G401.6 (cell line): Measurements from ENCODE around the gene SLC6A8.
"Not testable (repeated sequence)": the region's sequence is repeated elsewhere in the genome, so short reads cannot be mapped to it uniquely, and the experiment has no call there.

Source experiments
- FAIRE-seq: peaks from 2 replicates; lab custom pipeline; 2012; peaks lifted over from hg19 to GRCh38; lab: Jason Lieb, UNC

The SLC6A8 gene

DNA sequence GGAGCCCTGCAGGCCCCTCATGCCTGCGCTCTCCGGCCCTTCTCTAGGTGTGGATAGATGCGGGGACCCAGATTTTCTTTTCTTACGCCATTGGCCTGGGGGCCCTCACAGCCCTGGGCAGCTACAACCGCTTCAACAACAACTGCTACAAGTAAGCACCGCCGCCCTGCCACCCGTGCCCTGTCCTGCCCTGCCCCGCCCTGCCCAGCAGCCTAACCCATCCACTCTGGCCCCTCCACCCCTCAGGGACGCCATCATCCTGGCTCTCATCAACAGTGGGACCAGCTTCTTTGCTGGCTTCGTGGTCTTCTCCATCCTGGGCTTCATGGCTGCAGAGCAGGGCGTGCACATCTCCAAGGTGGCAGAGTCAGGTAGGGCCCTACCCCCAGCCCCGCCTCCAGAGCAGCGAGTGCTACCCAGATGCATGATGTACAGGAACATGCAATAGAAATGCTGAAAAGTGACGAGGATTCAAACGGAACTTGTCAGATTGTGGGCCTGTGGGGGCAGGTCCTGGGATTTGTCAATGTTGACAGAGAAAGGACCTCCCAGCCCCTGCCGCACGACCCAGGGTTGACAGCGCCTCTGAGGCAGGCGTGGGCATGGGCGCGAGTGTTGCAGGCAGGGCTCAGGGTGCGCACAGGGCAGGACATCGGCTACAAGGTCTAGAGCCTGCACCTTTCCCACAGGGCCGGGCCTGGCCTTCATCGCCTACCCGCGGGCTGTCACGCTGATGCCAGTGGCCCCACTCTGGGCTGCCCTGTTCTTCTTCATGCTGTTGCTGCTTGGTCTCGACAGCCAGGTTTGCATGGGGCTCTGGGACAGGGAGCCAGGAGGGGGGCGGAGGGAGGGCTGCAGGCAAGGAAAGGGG lies 5.7 kb downstream of the SLC6A8 start:
- no peak for FAIRE-seq

DNA sequence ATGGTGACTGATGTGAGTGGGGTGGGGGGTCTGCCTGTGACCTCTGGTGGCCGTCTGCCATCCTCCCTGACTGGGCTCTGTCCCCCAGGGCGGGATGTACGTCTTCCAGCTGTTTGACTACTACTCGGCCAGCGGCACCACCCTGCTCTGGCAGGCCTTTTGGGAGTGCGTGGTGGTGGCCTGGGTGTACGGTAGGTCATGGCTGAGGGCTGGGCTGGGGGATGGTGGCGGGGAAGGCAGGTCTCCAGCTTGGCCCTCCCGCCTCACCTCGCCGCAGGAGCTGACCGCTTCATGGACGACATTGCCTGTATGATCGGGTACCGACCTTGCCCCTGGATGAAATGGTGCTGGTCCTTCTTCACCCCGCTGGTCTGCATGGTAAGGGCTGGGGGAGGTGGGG lies 6.5 kb downstream of the SLC6A8 start:
- not testable (repeated sequence) for FAIRE-seq

DNA sequence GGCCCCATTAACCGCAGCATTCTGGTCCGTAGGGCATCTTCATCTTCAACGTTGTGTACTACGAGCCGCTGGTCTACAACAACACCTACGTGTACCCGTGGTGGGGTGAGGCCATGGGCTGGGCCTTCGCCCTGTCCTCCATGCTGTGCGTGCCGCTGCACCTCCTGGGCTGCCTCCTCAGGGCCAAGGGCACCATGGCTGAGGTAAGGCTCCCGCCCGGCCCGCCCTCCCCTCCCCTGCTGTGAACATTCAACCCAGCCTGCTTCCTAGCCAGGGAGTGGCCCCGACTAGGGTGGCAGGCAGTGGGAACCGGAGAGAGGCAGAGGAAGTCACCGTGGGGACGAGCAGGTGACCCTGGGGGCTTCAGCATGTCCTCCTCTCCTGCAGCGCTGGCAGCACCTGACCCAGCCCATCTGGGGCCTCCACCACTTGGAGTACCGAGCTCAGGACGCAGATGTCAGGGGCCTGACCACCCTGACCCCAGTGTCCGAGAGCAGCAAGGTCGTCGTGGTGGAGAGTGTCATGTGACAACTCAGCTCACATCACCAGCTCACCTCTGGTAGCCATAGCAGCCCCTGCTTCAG lies 7.1 kb downstream of the SLC6A8 start:
- FAIRE-seq, result no peak

DNA sequence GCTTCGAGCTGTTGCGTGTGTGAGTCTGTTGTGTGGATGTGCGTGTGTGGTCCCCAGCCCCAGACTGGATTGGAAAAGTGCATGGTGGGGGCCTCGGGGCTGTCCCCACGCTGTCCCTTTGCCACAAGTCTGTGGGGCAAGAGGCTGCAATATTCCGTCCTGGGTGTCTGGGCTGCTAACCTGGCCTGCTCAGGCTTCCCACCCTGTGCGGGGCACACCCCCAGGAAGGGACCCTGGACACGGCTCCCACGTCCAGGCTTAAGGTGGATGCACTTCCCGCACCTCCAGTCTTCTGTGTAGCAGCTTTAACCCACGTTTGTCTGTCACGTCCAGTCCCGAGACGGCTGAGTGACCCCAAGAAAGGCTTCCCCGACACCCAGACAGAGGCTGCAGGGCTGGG lies 8.4 kb downstream of the SLC6A8 start:
- no peak for FAIRE-seq

DNA sequence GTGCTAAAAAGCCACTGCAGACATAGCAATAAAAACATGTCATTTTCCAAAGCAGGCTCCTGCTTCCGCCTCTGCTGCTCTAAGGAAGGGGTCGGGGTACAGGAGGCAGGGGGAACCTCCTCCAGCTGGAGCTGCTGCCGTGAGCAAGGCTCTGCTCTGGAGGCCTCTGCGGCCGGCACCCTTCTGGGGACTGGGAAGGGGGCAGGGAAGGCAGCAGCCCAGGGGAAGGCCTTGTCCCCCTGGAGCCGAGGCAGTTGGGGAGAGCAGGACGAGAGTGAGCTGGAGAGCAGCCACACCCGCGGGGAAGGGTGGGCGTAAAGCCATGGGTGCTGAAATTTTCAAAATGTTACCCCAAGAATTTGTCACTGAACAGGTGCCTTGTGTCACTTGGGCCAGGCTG lies 8.8 kb downstream of the SLC6A8 start:
- not testable (repeated sequence) for FAIRE-seq

DNA sequence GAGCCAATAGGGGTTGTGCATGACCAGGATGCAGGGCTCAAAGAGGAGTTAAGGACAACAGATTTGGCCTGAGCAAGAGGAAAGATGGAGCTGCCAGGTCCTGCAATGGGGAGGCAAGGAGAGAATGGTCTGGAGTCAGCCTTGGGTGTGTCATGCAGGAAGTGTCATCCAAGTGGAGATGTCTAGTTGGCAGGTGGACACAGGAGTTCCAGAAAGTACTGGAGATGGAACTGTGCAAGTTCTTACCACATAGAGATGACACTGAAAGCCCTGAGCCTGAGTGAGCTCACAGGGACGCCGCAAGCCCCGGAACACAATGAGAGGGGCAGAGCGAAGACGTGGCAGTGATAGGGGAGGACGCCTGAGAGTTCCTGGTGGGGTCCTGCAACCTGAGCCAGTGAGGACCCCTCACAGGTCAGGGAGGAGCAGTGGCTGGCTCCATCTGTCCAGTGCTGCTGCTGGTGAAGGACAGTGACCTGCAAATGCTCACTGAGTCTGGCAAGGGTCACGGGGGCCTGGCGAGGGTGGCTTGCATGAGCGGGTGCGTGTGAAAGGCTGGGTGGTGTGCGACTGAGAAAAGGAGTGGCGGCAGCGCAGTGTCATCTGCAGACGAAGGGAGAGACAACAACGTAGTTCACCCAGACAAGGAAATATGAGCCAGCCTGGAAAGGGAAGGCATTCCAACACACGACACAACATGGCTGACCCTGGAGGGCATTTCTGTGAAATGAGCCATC lies 9.4 kb downstream of the SLC6A8 start:
- not testable (repeated sequence) for FAIRE-seq

DNA sequence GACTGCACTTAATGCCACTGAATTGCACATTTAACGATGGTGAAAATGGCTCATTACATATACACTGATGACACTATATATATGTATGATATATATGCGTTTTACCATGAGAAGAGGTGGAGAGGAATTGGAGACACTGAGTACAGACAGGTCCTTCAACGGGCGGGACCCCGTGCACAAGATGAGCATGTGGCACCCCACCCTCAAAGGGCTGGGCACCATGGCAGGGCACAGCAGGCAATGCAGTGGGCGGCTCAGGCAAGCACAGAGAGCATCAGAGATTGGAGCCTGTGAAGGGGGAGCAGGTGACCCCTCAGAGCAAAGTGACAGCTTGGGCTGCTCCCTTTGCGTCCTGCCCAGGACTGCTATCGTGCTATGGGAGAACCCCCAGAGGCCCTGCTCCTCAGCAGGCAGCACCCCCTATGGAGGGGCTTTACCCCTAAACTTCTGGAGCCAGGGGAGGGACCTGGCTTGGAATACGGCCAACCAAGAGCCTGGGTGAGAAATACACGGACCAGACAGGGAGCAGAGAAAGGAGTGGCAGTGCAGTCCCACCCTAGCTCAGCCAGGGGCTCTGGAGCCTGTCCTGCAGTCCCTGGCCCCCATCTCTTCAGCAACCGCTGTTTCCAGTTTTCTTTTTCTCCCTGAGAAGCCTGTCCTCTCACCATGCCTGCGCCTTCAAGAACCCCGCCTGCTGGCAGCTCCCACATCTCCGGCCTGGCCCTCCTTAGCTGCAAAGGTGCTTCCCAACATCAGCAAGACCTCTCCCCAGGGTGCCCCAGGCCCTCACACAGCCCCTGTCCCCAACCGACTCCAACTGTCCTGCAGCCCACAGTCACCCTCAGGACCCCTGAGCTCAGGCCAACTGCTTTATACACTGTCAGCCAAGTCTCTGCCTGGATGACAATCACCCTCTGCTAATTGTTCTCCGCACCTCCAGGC lies 10.5 kb downstream of the SLC6A8 start:
- no peak for FAIRE-seq

DNA sequence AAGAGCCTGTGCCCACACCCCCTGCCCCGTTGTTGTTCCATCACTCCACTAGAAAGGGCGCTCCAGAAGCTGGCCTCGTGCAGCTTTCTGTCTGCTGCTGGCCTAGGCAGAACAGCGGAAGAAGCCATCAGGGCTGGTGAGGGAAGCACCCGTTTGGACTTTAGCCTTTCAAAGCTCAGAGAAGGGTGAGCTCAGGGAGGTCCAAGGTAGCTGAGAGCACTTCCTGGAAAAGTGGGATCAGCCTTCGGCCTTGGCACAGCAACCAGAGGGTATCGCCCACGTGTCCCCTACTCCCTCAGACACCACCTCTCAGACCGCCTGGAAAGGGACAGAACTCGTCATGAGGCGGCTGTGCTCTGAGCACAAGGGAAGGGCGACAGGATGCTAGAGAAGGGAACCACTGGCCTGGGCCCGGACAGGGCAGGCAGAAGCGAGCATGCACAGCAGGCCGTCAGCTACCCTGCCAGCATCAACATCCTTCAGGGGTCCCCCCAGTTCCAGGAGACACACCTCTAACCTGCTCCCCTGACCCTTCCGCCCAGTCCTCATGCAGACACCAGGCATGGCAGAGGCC lies 11.6 kb downstream of the SLC6A8 start:
- not testable (repeated sequence) for FAIRE-seq

DNA sequence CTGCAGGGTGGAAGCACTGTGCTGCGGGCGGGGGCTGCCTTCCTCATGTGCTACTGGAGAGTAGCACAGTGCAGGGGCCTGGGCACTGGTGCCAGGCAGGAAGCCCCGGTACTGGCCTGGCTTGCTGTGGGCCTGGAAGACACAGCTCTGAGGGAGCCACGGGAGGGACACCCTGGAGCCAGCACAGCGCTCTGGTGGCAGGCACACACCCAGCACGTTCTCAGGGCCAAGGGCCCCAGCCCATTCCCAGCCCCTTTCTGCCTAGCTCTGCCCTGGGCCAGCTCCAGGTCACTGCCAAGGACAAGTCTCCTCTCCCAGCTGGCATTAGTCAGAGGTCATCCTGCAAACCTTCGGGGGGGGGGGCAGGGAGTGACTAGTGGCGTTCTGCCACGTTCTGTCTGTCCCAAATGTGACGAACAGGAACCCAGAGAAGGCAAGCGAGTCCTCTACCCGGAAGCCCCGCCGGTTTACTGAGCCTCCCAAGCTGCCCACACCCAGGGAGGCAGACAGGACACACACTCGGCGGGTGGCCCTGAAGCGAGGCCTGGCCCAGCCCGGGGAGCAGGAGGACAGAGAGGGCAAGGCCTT lies 12.2 kb downstream of the SLC6A8 start:
- FAIRE-seq, result not testable (repeated sequence)

DNA sequence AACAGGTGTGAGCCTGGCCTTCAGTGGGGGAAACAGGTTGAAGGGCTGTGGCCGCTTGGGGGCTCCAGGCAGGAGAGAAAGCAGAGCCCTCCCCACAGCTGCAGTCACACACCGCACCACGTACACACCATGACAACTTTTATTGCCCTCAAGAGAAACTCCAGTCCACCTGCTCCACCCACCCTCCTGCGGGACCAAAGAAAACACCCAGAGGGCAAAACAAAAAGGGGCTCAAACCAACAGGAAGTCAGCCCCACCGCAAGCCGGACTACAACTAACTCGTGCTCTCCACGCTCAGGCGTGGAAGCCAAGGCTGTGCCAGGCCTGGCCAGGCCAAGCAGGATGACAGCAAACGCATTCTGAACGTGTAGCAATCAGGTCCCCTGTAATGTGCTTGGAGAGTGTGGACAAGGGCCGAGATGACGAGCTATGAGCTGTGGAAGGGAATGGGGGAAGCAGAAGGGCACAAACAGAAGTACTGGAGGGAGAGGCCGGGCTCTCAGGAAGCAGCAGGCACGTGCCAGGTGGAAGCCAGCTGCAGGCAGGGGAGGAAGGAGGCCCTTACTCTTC lies 12.7 kb downstream of the SLC6A8 start:
- FAIRE-seq, result no peak

DNA sequence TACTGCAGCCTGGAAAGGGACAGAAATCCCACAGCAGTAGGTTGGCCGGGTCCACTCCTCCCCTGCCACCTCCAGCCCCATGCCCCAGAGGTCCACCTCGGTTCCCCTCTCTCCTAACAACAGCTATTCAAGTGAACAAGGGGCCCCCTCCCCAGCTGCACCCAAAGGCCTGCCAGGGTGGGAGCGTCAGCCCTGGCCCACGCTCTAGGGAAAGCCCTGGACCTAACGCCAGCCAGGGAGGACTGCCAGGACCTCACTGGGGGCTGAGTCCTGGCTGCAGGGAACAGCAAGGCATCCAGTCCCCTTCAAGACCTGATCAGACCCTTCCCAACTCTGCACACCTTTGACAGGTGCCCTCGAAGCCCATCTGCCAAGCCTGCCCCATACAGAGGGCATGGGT lies 13.2 kb downstream of the SLC6A8 start:
- FAIRE-seq, result no peak

DNA sequence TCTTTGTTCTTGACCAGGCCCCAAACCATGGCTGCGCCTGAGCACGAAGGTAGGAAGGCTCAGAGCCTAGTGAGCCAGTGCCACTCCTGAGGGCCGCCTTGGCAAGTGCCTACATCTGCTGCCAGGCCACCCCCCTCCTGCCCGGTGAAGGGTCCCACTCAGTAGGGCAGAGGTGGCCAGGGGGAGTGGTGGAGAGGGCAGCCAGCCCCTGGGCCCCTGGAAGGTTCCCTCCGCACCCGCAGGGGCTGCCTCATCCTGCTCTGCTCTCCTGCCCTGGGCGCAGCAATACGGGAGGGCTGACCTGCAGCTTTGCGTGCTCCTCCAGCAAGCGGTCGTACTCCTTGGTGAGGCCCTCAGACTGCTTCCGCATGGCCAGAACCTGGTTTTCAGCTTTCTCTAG lies 14.0 kb downstream of the SLC6A8 start:
- no peak for FAIRE-seq

DNA sequence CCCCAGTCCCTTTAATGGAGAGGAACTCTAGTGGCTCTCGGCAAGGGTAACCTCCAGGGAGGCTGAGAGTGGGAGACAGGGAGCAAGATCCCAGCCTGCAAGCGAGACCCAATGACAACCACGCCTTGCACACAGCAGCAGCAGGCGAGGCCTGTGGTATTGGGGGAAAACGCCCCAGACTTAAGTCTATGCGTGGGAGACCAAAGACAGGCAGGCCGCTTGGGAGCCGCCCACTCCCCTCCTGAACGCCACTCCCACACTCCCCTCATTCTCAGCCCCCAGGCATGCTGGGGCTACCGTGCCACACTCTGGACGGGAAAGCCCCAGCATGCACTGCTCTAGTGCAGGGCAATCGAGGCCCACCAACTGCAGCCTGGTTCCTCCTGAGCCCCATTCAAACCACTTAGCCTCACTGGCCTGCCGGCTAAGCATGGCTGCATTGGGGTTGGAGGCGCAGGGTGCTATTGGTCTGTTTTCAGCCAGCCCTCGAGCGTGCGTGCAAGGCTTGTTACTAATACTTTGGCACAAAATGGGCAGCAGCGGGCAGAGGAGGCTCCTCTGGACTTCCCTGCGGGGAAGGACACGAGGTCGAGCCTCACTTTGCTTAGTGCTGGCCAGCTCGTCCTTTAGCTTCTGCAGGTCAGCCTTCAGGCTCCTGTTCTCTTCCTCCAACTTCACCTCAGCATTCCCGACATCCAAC lies 14.8 kb downstream of the SLC6A8 start:
- no peak for FAIRE-seq

DNA sequence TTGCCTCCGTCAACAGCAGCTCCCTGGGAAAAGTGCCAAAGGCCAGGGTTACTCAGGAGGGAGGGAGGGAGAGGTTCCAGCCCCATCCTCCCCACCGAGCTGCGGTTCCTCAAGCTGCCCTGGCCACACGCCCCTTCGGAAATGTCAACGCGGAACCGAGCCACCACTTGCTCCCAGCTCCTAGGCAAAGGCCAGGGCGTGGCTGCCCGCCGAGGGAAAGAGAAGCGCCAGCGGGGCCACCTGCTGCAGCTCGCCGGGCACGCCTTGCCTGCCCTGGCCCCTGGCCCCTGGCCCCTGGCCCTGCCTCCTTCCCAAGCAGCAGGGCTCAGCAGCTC lies 15.3 kb downstream of the SLC6A8 start:
- no peak for FAIRE-seq

DNA sequence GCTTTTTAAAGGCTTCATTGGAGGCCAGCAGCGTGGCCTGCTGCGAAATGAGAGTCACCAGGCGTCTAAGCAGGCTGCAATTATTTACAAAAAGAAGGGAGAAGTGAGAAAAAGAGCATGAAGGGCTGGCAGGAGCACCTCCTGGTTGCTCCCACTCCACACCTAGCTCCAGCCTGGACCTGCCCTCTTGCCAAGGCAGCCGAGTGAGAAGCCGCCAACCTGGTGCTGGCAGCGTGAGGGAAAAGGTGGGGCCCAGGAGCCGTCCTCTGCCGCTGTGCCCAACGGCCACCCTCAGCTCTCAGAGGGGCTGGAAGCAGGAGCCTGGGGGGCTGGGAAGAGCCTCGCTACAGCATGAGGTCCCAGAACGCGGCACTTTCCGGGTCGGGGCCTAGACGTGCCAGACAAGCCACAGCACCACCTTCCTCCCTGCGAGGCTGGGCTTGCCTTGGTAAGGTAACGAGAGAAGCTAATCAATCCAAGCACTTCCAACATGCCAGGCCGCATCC lies 16.3 kb downstream of the SLC6A8 start:
- no peak for FAIRE-seq

DNA sequence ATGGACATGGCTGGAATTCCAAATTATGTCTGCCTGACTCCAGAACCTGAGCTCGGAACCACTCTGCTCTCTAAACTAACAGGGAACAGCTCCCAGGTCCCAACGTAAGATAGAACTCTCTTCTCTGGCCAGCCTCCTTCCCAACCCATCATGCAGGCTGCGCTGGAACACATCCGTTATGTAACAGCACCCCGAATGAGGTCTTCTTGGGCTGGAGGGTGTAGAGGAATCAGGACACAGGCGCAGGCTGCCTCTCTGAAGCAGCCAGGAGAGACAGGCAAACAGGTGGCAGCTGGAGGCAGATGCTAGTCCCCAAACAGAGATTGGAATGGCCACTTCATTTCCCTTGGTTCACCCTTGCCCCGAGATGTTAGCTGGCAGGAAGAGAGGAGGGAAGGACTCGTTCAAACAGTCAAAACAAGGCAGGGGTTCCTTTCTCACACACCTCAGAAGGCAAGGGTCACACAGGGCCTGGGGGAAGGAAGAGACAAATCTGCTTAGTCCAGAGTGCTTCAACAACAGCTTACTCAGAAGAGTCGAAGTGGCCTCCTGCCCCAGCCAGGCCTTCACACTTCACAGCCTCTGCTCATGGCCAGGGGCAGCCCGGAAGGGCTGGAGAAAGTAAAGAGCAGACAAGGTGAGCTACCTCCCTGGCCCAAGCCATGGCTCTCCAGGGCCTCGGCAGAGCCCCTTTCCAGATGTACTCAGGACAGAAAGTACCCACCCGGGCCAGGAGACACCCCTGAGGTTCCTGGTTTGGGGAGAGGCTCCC lies 17.1 kb downstream of the SLC6A8 start:
- FAIRE-seq, result not testable (repeated sequence)

DNA sequence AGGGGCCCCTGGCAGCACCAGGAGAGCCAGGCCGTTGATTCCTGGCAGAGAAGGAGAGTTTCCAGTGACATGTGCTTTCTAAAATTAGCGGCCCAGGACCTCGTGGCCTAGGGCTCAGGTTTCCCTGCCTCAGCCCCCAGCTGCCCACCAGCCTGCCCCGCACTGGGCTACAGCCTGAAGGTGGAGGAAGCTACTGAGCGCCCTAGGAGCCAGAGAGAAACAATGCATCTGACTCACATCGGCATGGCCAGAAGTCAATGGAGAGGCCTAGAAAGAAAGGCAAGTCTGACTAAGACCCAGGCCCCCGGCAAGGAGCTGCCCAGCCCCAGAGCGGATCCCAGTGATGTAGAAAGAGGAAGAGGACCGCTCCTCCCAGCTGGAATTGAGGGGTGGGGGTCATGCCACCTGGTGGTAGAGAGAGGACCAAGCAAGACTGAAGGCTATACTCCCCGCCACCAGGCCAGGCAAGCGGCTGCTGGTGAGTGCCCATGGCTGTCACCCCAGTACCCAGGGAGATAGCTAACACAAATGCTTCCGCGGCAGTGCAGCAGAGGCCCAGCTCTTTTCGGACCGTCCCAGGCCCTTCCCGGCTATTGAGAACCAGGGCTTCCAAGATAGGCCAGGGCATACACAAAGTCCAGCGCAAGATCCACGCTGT lies 17.8 kb downstream of the SLC6A8 start:
- not testable (repeated sequence) for FAIRE-seq

DNA sequence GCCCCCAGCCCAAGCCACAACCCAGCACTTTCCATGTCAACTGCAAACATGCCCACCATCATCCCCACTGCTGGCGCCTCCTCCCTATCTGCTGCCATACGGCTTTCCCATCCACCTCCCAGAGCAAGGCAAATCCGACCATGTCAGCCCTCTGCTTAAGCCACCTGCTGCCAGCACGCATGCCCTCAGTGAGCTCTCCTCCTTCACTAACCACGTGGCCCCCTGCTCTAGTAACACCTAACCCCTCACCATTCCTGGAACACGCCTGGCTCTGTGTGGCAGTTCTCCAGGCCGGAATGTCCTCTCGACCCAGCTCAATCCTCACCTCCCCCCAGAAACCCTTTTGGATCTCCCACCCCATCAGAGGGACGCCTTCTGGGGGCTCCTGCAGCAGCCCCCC lies 19.1 kb downstream of the SLC6A8 start:
- no peak for FAIRE-seq

DNA sequence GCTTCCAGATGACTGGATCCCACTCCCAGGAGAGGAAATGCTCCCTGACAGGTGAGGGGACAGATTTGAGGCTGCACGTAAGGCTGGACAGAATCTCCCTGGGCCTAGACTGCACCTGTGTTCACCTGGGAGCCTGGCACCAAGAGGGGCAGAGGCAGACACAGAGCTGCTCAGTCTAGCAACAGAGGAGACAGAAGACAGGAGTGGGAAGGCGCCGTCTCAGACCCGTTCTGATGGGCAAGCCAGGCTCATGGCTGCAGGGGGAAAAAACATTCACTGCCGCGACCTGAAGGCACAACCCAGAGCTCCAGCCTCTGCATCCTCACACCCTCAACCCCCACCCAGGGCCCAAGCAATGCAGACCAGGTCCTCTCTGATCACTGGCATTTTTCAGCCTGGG lies 19.7 kb downstream of the SLC6A8 start:
- FAIRE-seq, result no peak
